Duodenal mucosa (tissue), 2 donors: Measurements from ENCODE around the gene TNRC18.
"Not testable (repeated sequence)": the region's sequence is repeated elsewhere in the genome, so short reads cannot be mapped to it uniquely, and the experiment has no call there.

Experiments used
- H3K27ac ChIP-seq: one replicate; pipeline ENCODE4 v1.7.0; 2013; ENCODE audit warnings: low read depth, low read length
- H3K27me3 ChIP-seq, 2 donors: one replicate each; pipeline ENCODE4 v1.7.0; 2013; ENCODE audit warnings: low read length in 2 of 2, control low read depth in 1 of 2; ENCODE audit not compliant: insufficient read depth in 2 of 2, control insufficient read depth in 1 of 2
- H3K36me3 ChIP-seq, 2 donors: one replicate each; pipeline ENCODE4 v1.7.0; 2013; ENCODE audit warnings: low read length in 2 of 2, control low read depth in 1 of 2; ENCODE audit not compliant: insufficient read depth in 2 of 2, control insufficient read depth in 1 of 2
- H3K4me1 ChIP-seq, 2 donors: one replicate each; pipeline ENCODE4 v1.7.0; 2013; ENCODE audit warnings: low read length in 2 of 2, control low read depth in 1 of 2; ENCODE audit not compliant: insufficient read depth in 2 of 2, control insufficient read depth in 1 of 2
- H3K4me3 ChIP-seq, 2 donors: one replicate each; pipeline ENCODE4 v1.7.0; 2013; ENCODE audit warnings: low read length in 2 of 2, low read depth in 1 of 2
- H3K9ac ChIP-seq, 2 donors: one replicate each; pipeline ENCODE4 v1.7.0; 2013; ENCODE audit warnings: low read length in 2 of 2, low read depth in 1 of 2
- H3K9me3 ChIP-seq, 2 donors: one replicate each; pipeline ENCODE4 v1.7.0; 2013; ENCODE audit warnings: low read length in 2 of 2, control low read depth in 1 of 2; ENCODE audit not compliant: control insufficient read depth in 1 of 2

The TNRC18 gene, protein sequence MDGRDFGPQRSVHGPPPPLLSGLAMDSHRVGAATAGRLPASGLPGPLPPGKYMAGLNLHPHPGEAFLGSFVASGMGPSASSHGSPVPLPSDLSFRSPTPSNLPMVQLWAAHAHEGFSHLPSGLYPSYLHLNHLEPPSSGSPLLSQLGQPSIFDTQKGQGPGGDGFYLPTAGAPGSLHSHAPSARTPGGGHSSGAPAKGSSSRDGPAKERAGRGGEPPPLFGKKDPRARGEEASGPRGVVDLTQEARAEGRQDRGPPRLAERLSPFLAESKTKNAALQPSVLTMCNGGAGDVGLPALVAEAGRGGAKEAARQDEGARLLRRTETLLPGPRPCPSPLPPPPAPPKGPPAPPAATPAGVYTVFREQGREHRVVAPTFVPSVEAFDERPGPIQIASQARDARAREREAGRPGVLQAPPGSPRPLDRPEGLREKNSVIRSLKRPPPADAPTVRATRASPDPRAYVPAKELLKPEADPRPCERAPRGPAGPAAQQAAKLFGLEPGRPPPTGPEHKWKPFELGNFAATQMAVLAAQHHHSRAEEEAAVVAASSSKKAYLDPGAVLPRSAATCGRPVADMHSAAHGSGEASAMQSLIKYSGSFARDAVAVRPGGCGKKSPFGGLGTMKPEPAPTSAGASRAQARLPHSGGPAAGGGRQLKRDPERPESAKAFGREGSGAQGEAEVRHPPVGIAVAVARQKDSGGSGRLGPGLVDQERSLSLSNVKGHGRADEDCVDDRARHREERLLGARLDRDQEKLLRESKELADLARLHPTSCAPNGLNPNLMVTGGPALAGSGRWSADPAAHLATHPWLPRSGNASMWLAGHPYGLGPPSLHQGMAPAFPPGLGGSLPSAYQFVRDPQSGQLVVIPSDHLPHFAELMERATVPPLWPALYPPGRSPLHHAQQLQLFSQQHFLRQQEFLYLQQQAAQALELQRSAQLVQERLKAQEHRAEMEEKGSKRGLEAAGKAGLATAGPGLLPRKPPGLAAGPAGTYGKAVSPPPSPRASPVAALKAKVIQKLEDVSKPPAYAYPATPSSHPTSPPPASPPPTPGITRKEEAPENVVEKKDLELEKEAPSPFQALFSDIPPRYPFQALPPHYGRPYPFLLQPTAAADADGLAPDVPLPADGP (N-terminal part only)

DNA sequence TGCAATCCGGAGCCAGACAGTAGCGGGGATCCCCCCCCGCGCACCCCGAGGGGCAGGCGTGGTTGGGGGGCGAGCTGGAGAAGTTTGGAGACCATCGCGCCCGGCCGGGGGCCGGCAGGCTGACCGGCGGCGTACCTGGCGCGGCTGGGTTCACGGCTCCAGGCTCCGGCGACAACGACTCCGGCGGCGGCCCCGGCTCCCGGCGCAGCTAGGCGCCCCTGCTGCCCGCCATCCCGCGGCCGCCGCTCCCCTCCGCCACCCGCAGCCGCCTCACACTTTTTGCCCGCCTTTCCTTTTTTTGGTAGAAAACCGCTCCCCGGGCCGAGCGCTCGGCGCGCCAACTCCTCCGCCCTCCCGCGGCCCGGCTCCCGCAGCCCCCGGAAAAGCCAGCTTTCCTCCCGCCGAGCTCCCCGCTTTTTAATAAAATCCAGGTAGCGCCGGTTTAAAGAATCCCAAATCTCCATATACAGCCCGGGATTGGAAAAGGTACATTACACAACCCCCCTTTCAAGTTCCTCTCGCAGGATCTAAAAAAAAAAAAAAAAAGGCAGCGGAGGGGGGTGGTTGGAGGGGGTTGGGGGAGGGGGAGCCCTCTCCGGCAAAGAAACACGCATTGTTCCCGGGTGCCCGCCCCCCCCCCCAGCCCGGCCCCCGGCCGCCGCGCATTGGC lies at the start of gene TNRC18:
TNRC18 (minus strand) TSS at position 529 of the 670 bp plus-strand sequence. CDS start 2,588 bp downstream, outside the sequence.
- H3K36me3 ChIP-seq: no peaks in the 10 kb centered on the region
- peaks cover 6 to 15% of the 10 kb centered on the region in 2 donors for H3K4me1 ChIP-seq

DNA sequence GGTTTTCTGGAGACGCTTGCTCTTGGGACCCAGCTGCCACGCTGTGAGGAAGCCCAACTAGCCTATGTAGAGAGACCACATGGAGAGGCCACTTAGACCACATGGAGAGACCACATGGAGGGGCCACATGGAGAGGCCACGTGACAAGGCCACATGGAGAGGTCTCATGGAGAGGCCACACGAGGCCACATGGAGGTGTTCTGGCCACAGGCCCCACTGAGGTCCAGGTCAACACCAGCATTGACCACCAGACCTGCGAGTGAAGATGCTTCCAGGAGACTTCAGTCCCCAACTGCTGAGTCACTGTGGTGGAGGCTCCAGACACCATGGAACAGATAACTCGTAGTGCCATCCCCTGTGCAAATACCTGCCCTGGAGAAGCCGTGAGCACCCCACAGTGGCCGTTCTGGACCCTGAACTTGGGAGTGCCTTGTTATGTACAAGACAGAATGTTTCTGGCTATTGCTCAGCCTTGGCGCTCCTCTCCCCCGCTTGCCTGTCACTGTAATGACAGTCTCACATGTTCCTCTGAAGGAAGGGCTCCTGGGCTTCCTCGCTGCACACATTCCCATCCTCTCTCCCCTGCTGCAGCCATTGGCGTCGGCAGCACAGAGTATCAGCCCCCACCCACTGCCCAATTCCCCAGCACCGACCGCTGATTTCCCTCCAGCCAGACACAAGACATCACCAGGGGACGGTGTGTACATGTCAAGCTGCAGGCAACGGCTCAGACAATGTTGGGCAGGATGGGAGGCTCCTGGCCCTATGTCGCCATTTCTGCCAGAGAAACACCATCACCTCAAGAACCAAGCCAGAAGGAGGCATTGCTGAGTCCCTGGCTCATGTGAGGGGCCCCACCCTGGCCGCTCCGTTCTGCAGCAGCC lies 49.0 kb upstream of the TNRC18 start:
- no peak overlapping the region for H3K9ac ChIP-seq
- no peaks in the 10 kb centered on the region for H3K27me3 ChIP-seq
- H3K4me1 ChIP-seq: no peaks in the 10 kb centered on the region
- H3K9me3 ChIP-seq: peaks cover 0 to 5% of the 10 kb centered on the region in 2 donors
- no peak overlapping the region for H3K27ac ChIP-seq
- H3K4me3 ChIP-seq: no peak overlapping the region
- no peaks in the 10 kb centered on the region for H3K36me3 ChIP-seq

More for the DNA sequence above, at the start of gene TNRC18:
- Histone ChIP-seq H3K9me3 (no peaks in the 10 kb centered on the region), H3K27me3 (no peaks in the 10 kb centered on the region), H3K27ac (peak within 1 kb of the TSS; percentile 97), H3K4me3 (peak within 1 kb of the TSS; percentile 86 to 96), H3K9ac (peak within 1 kb of the TSS; percentile 94 to 97)

DNA sequence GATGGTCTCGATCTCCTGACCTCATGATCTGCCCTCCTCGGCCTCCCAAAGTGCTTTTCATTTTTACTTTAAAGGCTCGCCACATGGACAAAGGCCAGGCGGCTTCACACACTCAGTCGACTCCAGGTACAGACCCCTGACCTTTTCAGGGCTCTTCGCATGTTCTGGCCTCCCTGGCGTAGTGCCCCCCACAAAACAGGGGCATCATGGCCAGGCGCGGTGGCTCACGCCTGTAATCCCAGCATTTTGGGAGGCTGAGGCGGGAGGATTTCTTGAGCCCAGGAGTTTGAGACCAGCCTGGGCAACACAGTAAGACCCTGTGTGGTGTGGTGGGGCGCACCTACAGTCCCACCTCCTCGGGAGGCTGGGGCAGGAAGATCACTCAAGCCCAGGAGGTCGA lies 48.0 kb upstream of the TNRC18 start:
- not testable (repeated sequence) for H3K27ac ChIP-seq, H3K4me1 ChIP-seq, H3K4me3 ChIP-seq, H3K36me3 ChIP-seq, H3K9ac ChIP-seq, H3K9me3 ChIP-seq, H3K27me3 ChIP-seq

DNA sequence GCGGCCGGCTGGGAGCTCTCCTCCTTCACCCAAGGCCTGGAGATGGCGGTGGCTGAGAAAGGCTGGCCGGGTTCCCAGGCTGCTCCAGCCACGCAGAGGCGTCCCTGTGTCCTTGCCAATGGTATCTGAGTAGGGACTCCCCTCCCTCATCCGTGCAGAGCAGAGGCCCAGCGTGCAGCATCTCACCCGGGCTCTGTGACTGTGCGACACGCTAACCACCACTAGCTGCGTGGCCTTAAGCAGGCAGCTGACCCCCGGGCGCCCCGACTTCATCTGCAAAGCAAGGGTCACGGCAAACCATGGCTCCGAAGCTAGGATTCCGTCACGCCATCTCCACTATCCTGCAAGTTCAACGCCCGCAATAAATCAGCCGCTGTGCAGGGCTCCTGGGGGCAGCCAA lies 47.2 kb upstream of the TNRC18 start:
- H3K4me1 ChIP-seq: no peaks in the 10 kb centered on the region
- no peak overlapping the region for H3K4me3 ChIP-seq
- no peak overlapping the region for H3K27ac ChIP-seq
- no peaks in the 10 kb centered on the region for H3K27me3 ChIP-seq
- H3K9me3 ChIP-seq: peaks cover 0 to 5% of the 10 kb centered on the region in 2 donors
- no peak overlapping the region for H3K9ac ChIP-seq
- no peaks in the 10 kb centered on the region for H3K36me3 ChIP-seq

DNA sequence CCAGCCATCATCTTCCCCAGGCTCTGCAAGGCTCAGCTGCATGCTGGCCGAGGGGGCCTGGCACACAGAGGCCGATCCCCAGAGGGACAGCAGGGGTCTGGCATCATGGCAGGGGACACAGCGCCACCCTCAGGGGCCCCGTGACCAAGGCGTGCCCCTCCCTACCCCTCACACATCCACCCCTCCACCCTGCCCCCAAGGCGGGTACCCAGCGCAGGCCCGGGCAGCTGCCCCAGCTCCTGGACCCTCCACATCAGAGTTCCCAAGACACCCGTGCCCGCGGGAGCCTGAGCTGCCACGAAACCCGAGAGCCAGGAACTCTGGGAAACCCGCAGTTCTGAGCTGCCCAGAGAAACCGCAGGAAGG lies 46.5 kb upstream of the TNRC18 start:
- Histone ChIP-seq H3K36me3 (no peaks in the 10 kb centered on the region), H3K4me3 (no peak overlapping the region), H3K27me3 (no peaks in the 10 kb centered on the region), H3K27ac (no peak overlapping the region), H3K9me3 (peaks cover 0 to 5% of the 10 kb centered on the region in 2 donors), H3K9ac (no peak overlapping the region), H3K4me1 (no peaks in the 10 kb centered on the region)

DNA sequence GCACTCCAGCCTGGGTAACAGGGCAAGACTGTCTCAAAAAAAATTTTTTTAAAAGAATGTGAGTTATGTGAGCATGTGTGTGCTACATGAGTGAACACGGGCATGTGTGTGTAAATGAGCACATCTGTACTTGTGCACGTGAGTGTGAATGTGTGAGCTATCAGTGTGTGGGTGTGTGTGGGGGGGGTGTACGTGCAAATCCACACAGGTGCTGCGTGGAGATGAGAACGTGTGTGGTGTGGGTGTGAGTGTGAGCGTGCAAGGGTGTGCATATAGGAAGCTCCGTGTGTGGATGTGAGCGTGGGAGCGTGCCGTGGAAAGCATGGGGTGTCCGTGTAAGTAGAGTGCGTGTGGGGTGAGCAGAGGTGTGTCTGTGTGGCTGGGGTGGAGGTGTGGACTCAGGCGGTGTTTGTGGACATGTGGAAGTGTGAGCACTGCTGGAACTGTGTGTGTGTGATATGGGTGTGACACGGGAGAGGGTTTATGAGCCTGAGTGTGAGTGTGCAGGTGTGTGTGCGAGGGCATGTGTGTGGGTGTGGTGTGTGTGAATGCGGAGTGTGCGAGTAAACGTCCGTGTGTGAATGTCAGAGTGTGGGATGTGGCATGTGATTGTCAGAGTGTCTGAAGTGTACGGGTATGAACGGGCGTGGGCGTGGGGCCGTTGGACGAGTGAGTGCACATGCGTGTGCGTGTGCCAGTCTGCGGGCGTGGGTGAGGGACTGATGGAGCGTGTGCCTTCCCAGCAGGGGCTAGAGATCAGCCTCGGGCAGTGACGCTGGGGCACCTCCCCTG lies 45.9 kb upstream of the TNRC18 start:
- Histone ChIP-seq H3K4me1 (no peaks in the 10 kb centered on the region), H3K36me3 (no peaks in the 10 kb centered on the region), H3K4me3 (no peak overlapping the region), H3K9ac (no peak overlapping the region), H3K9me3 (peaks cover 0 to 5% of the 10 kb centered on the region in 2 donors), H3K27me3 (no peaks in the 10 kb centered on the region), H3K27ac (no peak overlapping the region)

DNA sequence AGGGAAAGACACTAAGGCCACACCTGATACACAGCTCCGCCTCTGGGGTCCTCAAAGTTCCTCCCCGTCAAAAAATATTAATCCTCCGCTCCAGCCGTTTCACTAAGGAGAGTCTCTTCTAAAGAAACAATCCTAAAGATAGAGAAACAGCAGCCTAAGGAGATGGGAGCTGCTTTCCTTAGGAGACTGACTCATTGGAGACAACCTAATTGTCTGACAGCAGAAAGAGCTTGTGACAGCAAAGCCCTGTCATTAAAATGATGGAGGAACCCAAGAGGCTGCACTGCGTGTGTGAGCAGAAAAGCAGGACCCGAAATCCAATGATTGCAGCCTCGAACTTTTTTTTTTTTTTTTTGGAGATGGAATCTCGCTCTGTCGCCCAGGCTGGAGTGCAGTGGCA lies 44.0 kb upstream of the TNRC18 start:
- Histone ChIP-seq H3K9ac (no peak overlapping the region), H3K9me3 (peaks cover 0 to 5% of the 10 kb centered on the region in 2 donors), H3K27me3 (no peaks in the 10 kb centered on the region), H3K4me3 (no peak overlapping the region), H3K27ac (no peak overlapping the region), H3K4me1 (no peaks in the 10 kb centered on the region), H3K36me3 (no peaks in the 10 kb centered on the region)

DNA sequence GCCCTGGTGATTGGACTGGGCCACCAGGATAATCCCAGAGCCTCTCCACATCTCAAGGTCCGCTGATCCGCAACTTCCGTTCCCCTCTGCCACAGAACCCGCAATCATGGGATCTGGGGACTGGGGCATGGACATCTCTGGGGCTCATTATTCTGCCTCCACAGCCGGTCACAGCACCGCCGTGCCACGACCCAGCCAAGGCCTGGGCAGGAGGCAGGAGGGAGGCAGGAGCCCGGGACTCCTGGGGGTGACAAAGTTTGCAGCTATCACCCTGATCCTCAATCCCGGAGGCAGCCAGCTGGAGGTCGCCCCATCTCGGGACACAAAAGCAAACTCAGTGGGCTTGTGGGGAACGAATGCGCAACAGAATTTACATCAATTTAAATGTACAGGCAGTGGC lies 42.9 kb upstream of the TNRC18 start:
- Histone ChIP-seq H3K4me1 (no peaks in the 10 kb centered on the region), H3K27me3 (no peaks in the 10 kb centered on the region), H3K4me3 (no peak overlapping the region), H3K36me3 (no peaks in the 10 kb centered on the region), H3K9ac (no peak overlapping the region), H3K27ac (no peak overlapping the region), H3K9me3 (no peaks in the 10 kb centered on the region)
